HepG2 (cell line): ENCODE results near the gene CC2D1A. TPM values are rescaled to one million over a fixed set of nuclear protein-coding genes. Genes with fewer than 3 reads are reported as not detected.

Source experiments
- ADNP ChIP-seq: sonication (generic); formaldehyde crosslinking; IDR thresholded peaks from 2 replicates; pipeline ENCODE4 v1.4.0; 2020; ENCODE audit warnings: missing genetic modification reagents
- HES4 ChIP-seq: sonication (generic); formaldehyde crosslinking; IDR thresholded peaks from 2 replicates; pipeline ENCODE4 v1.9.0; 2021; ENCODE audit warnings: mild to moderate bottlenecking, missing genetic modification reagents, borderline replicate concordance
- HIC2 ChIP-seq: sonication (generic); formaldehyde crosslinking; IDR thresholded peaks from 2 replicates; pipeline ENCODE4 v1.9.0; 2022; ENCODE audit warnings: low read depth, missing genetic modification reagents
- HMGXB4 ChIP-seq, 2 experiments: sonication (generic) in 1 of 2; formaldehyde crosslinking in 1 of 2; IDR thresholded peaks; 2 replicates each; pipeline versions ENCODE4 v1.4.0 to v1.6.1; 2018 to 2020; ENCODE audit warnings: missing genetic modification reagents in 2 of 2, borderline replicate concordance in 1 of 2, low read depth in 1 of 2, mild to moderate bottlenecking in 1 of 2, missing biosample characterization in 1 of 2
- IKZF5 ChIP-seq: IDR thresholded peaks from 2 replicates; pipeline ENCODE4 v1.6.1; 2018; ENCODE audit warnings: missing genetic modification reagents, mild to moderate bottlenecking, missing compliant biosample characterization
- MBNL3 ChIP-seq: fragments of 250-450 bp; sonication (Bioruptor Pico); conservative IDR thresholded peaks from 2 replicates; pipeline ENCODE4 v1.8.0; 2022; ENCODE audit warnings: mild to moderate bottlenecking, inconsistent platforms
- NONO ChIP-seq, 2 experiments: fragments of 450-650 bp in 1 of 2; sonication (generic) in 1 of 2; formaldehyde crosslinking in 1 of 2; IDR thresholded peaks in 1 of 2; conservative IDR thresholded peaks in 1 of 2; 2 replicates each; pipeline versions ENCODE4 v1.6.1 to v1.8.0; 2017 to 2022; ENCODE audit warnings: mild to moderate bottlenecking in 1 of 2, missing genetic modification reagents in 1 of 2, moderate library complexity in 1 of 2
- NR2F6 ChIP-seq, 2 experiments: IDR thresholded peaks; 2 replicates each; pipeline ENCODE4 v1.6.1; 2016; ENCODE audit warnings: antibody characterized with exemption in 1 of 2, mild to moderate bottlenecking in 1 of 2
- NRL ChIP-seq: sonication (generic); formaldehyde crosslinking; IDR thresholded peaks from 2 replicates; pipeline ENCODE4 v1.5.0; 2020; ENCODE audit warnings: missing genetic modification reagents, mild to moderate bottlenecking, moderate library complexity, borderline replicate concordance
- POLR2AphosphoS2 ChIP-seq: IDR thresholded peaks from 2 replicates; pipeline ENCODE4 v1.6.1; 2011; ENCODE audit warnings: low read depth, low read length, improper control_type of control experiment
- RARA ChIP-seq: IDR thresholded peaks from 2 replicates; pipeline ENCODE4 v1.6.1; 2016; ENCODE audit warnings: missing genetic modification reagents, missing compliant biosample characterization
- RNF2 ChIP-seq: fragments of 450-650 bp; conservative IDR thresholded peaks from 2 replicates; pipeline ENCODE4 v1.6.1; 2016; ENCODE audit warnings: low read depth
- SPEN ChIP-seq: sonication (generic); formaldehyde crosslinking; IDR thresholded peaks from 2 replicates; pipeline ENCODE4 v1.5.1; 2020; ENCODE audit warnings: low read depth, mild to moderate bottlenecking, missing genetic modification reagents
- SRSF9 ChIP-seq: fragments of 200-400 bp; formaldehyde crosslinking; IDR thresholded peaks from 2 replicates; pipeline ENCODE4 v1.6.1; 2018; ENCODE audit warnings: borderline replicate concordance, mild to moderate bottlenecking, low read depth, low read length; ENCODE audit not compliant: insufficient read depth, poor library complexity, severe bottlenecking
- THAP7 ChIP-seq: sonication (generic); formaldehyde crosslinking; IDR thresholded peaks from 2 replicates; pipeline ENCODE4 v1.8.1; 2023; ENCODE audit warnings: mild to moderate bottlenecking, missing genetic modification reagents
- ZBTB37 ChIP-seq: sonication (generic); formaldehyde crosslinking; IDR thresholded peaks from 2 replicates; pipeline ENCODE4 v1.4.0; 2020; ENCODE audit warnings: mild to moderate bottlenecking, missing genetic modification reagents
- ZFP62 ChIP-seq: sonication (generic); formaldehyde crosslinking; IDR thresholded peaks from 2 replicates; pipeline ENCODE4 v1.4.0; 2020; ENCODE audit warnings: missing genetic modification reagents
- ZFY ChIP-seq: sonication (generic); formaldehyde crosslinking; IDR thresholded peaks from 2 replicates; pipeline ENCODE4 v1.4.0; 2020; ENCODE audit warnings: missing genetic modification reagents
- ZNF143 ChIP-seq: sonication (generic); formaldehyde crosslinking; IDR thresholded peaks from 2 replicates; pipeline ENCODE4 v1.4.0; 2020; ENCODE audit warnings: missing genetic modification reagents
- ZNF530 ChIP-seq: sonication (generic); formaldehyde crosslinking; IDR thresholded peaks from 2 replicates; pipeline ENCODE4 v1.5.0; 2020; ENCODE audit warnings: low read depth, mild to moderate bottlenecking, missing genetic modification reagents
- ZNF556 ChIP-seq: sonication (generic); formaldehyde crosslinking; IDR thresholded peaks from 2 replicates; pipeline ENCODE4 v1.4.0; 2020; ENCODE audit warnings: mild to moderate bottlenecking, missing genetic modification reagents, borderline replicate concordance
- ZNF557 ChIP-seq: sonication (generic); formaldehyde crosslinking; IDR thresholded peaks from 2 replicates; pipeline ENCODE4 v1.4.0; 2020; ENCODE audit warnings: missing genetic modification reagents
- ZNF772 ChIP-seq: sonication (generic); formaldehyde crosslinking; IDR thresholded peaks from 2 replicates; pipeline ENCODE4 v1.5.0; 2020; ENCODE audit warnings: mild to moderate bottlenecking, missing genetic modification reagents
- ZNF883 ChIP-seq: sonication (generic); formaldehyde crosslinking; IDR thresholded peaks from 2 replicates; pipeline ENCODE4 v1.5.1; 2020; ENCODE audit warnings: mild to moderate bottlenecking, missing genetic modification reagents; ENCODE audit errors: not compliant biosample characterization
- polyA plus RNA-seq, 8 experiments: library from polyadenylated mRNA; depleted of rRNA in 3 of 8; stranded (reverse) in 7 of 8; unstranded in 1 of 8; fragments of >200 nt; fragmentation: Illumina TruSeq in 4 of 8; extraction: Trizol in 4 of 8; gene quantifications; 2 replicates each; pipeline versions ENCODE4 v1.2.1 to v1.2.3, GENCODE V29; 2011 to 2016; ENCODE audit warnings: low read depth in 4 of 8, missing spikeins in 1 of 8, mixed read lengths in 1 of 8; ENCODE audit not compliant: insufficient read depth in 1 of 8
- total RNA-seq, 5 experiments: library from RNA; depleted of rRNA; stranded (reverse); fragments of >200 nt; fragmentation: Illumina TruSeq; extraction: Trizol; gene quantifications; 2 replicates each; pipeline ENCODE4 v1.2.3, GENCODE V29; 2016; ENCODE audit warnings: low read depth in 1 of 5

CC2D1A gene
- total and polyA plus RNA-seq, 2 of the 13 experiments (the other 11 are each of a cell fraction or from before 2014, with no cell fraction given): 9.7 to 11.5 TPM

GRCh38 chr19:13899393-13899792 is 6.6 kb upstream of the CC2D1A start (continued):
- TF ChIP-seq ZNF556 (CRISPR knock-in tag) (no peak), NR2F6 (IDR thresholded peaks at IDR 0.05) (peak; percentile 42), NR2F6 (CRISPR knock-in tag; IDR thresholded peaks at IDR 0.05) (no peak), ZNF883 (CRISPR knock-in tag) (no peak), HMGXB4 (CRISPR knock-in tag; IDR thresholded peaks at IDR 0.05; ENCODE audit: borderline replicate concordance in 1 of 2, low read depth in 1 of 2) (no peak), RARA (CRISPR knock-in tag) (peak; percentile 7; the same call in 1 of the 2 replicates), ZBTB37 (CRISPR knock-in tag) (no peak), SRSF9 (no peak), ZNF772 (CRISPR knock-in tag) (no peak), HES4 (CRISPR knock-in tag) (no peak), MBNL3 (CRISPR knock-in tag) (no peak), IKZF5 (CRISPR knock-in tag) (no peak), NRL (CRISPR knock-in tag) (0 out of 2 replicates have a peak, but pooled peaks have one; percentile 34), ZFP62 (CRISPR knock-in tag) (no peak), SPEN (no peak), ZNF530 (CRISPR knock-in tag) (0 out of 2 replicates have a peak, but pooled peaks have one; percentile 42), ADNP (CRISPR knock-in tag) (peak; percentile 46; the same call in 1 of the 2 replicates), THAP7 (CRISPR knock-in tag) (no peak), RNF2 (no peak), ZFY (CRISPR knock-in tag) (no peak), HIC2 (CRISPR knock-in tag) (peak; percentile 92), POLR2AphosphoS2 (no peak), ZNF143 (CRISPR knock-in tag) (0 out of 2 replicates have a peak, but pooled peaks have one; percentile 16), NONO (IDR thresholded peaks at IDR 0.05) (no peak), NONO (CRISPR knock-in tag; conservative IDR thresholded peaks at IDR 0.05) (no peak), ZNF557 (CRISPR knock-in tag) (no peak)
